ENCODE measurements around the gene CGN. TPM values are rescaled to one million over a fixed set of nuclear protein-coding genes. Genes with fewer than 3 reads are reported as not detected.

Gene CGN
- total RNA-seq, 2 experiments from 2014 or later: 1.7 to 1.9 TPM

GRCh38 chr1:151513626-151514121, 2.5 kb downstream of the CGN start:
- H3K9me3 Mint-ChIP-seq: no peaks in the 10 kb centered on the region
- ATAC-seq (no peak), DNase-seq (no peak)
- H3K27me3 Mint-ChIP-seq: no peaks in the 10 kb centered on the region
- POLR2A ChIA-PET: no interaction called here
- H3K4me1 Mint-ChIP-seq (ENCODE audit: low read depth): peaks cover 27% of the 10 kb centered on the region
- peak overlapping the region; percentile 4 for H3K4me3 Mint-ChIP-seq
- CTCF ChIA-PET: interaction anchor here (1.1 to 1.5 kb wide), 3 partner anchors 13 to 80 kb away, joined by 3 to 4 read pairs (median 4); no protein-coding TSS in a partner anchor
- intact Hi-C loops (cut with micrococcal nuclease): loop anchor here (10.0 kb wide), 1 partner anchor 69 kb away; no protein-coding TSS in a partner anchor
- TF ChIP-seq CTCF (IDR thresholded peaks at IDR 0.05): no peak
- no peak overlapping the region for H3K27ac Mint-ChIP-seq
- H3K36me3 Mint-ChIP-seq (ENCODE audit: low read depth): no peaks in the 10 kb centered on the region

- ATAC-seq (no peak), DNase-seq (no peak)
- Mint-ChIP-seq H3K36me3 (ENCODE audit: low read depth) (no peaks in the 10 kb centered on the region), H3K27ac (no peak overlapping the region), H3K4me1 (ENCODE audit: low read depth) (peaks cover 27% of the 10 kb centered on the region), H3K27me3 (no peaks in the 10 kb centered on the region), H3K4me3 (no peak overlapping the region), H3K9me3 (no peaks in the 10 kb centered on the region)
- CTCF ChIA-PET: interaction anchor here (1.5 kb wide), 1 partner anchor 14 kb away, joined by 3 read pairs; no protein-coding TSS in a partner anchor
- POLR2A ChIA-PET: interaction anchor here (0.7 kb wide), 1 partner anchor 52 kb away, joined by 3 read pairs; no protein-coding TSS in a partner anchor
- intact Hi-C loops (cut with micrococcal nuclease): loop anchor here (10.0 kb wide), 1 partner anchor 70 kb away; no protein-coding TSS in a partner anchor
- TF ChIP-seq CTCF (IDR thresholded peaks at IDR 0.05): no peak
Measured at GRCh38 chr1:151514366-151514765, 3.2 kb downstream of the CGN start.

GRCh38 chr1:151515265-151515664, 4.1 kb downstream of the CGN start:
- POLR2A ChIA-PET: no interaction called here
- Mint-ChIP-seq H3K9me3 (no peaks in the 10 kb centered on the region), H3K4me3 (no peak overlapping the region), H3K36me3 (ENCODE audit: low read depth) (no peaks in the 10 kb centered on the region), H3K27ac (no peak overlapping the region), H3K27me3 (no peaks in the 10 kb centered on the region), H3K4me1 (ENCODE audit: low read depth) (peaks cover 27% of the 10 kb centered on the region)
- no peak for TF ChIP-seq CTCF (IDR thresholded peaks at IDR 0.05)
- no peak for DNase-seq
- intact Hi-C loops (cut with micrococcal nuclease): loop anchor here (10.0 kb wide), 1 partner anchor 70 kb away; no protein-coding TSS in a partner anchor
- no peak for ATAC-seq
- CTCF ChIA-PET: no interaction called here

GRCh38 chr1:151516031-151516511, 4.9 kb downstream of the CGN start:
- CTCF ChIA-PET: no interaction called here
- intact Hi-C loops (cut with micrococcal nuclease): loop anchor here (10.0 kb wide), 1 partner anchor 71 kb away; no protein-coding TSS in a partner anchor
- DNase-seq (no peak), ATAC-seq (no peak)
- Mint-ChIP-seq H3K27ac (no peak overlapping the region), H3K27me3 (no peaks in the 10 kb centered on the region), H3K4me1 (ENCODE audit: low read depth) (peaks cover 21% of the 10 kb centered on the region), H3K9me3 (no peaks in the 10 kb centered on the region), H3K36me3 (ENCODE audit: low read depth) (no peaks in the 10 kb centered on the region), H3K4me3 (no peak overlapping the region)
- no peak for TF ChIP-seq CTCF (IDR thresholded peaks at IDR 0.05)
- POLR2A ChIA-PET: no interaction called here

GRCh38 chr1:151518431-151518830, 7.2 kb downstream of the CGN start:
- Mint-ChIP-seq H3K4me3 (no peak overlapping the region), H3K36me3 (ENCODE audit: low read depth) (no peaks in the 10 kb centered on the region), H3K27ac (no peak overlapping the region), H3K9me3 (no peaks in the 10 kb centered on the region), H3K27me3 (no peaks in the 10 kb centered on the region), H3K4me1 (ENCODE audit: low read depth) (peaks cover 7% of the 10 kb centered on the region)
- ATAC-seq (no peak), DNase-seq (no peak)
- CTCF ChIA-PET: interaction anchor here (1.4 kb wide), 1 partner anchor 17 kb away, joined by 4 read pairs; no protein-coding TSS in a partner anchor
- intact Hi-C loops (cut with micrococcal nuclease): loop anchor here (10.0 kb wide), 1 partner anchor 74 kb away; no protein-coding TSS in a partner anchor
- POLR2A ChIA-PET: no interaction called here
- TF ChIP-seq CTCF (IDR thresholded peaks at IDR 0.05): no peak

All from activated CD8-positive, alpha-beta T cell treated with anti-CD3 and anti-CD28 coated beads for 36 hours (primary cell).